CD4-positive, alpha-beta T cell (primary cell): Measurements from ENCODE around the gene TBX1. TPM values are rescaled to one million over a fixed set of nuclear protein-coding genes. Genes with fewer than 3 reads are reported as not detected.

Source experiments
- ATAC-seq: fragments of 200-7000 bp; cut with Tn5 transposase; one replicate; pipeline ENCODE4 v1.10.0; 2022; ENCODE audit warnings: mild to moderate bottlenecking; ENCODE audit not compliant: poor library complexity
- CTCF ChIA-PET: fragments of 350-600 bp; sonication (Branson Sonifier 250); formaldehyde crosslinking; loops from one replicate; lab custom pipeline; 2021; ENCODE audit warnings: antibody characterized with exemption, inconsistent platforms; lab: Charles Lee
- POLR2A ChIA-PET: fragments of 350-600 bp; sonication (Branson Sonifier 250); formaldehyde crosslinking; loops from one replicate; lab custom pipeline; 2021; ENCODE audit warnings: antibody characterized with exemption, inconsistent platforms; lab: Charles Lee
- DNase-seq, 14 experiments: peaks; one replicate each; pipeline ENCODE4 v3.0.0-alpha.2; 2013 to 2020; ENCODE audit warnings: mixed read lengths in 2 of 14
- H3K27ac ChIP-seq, 2 donors: one replicate each; pipeline versions ENCODE4 v1.5.1 to v1.7.0; 2013; ENCODE audit warnings: low read length in 2 of 2, low read depth in 1 of 2, mild to moderate bottlenecking in 1 of 2
- H3K27me3 ChIP-seq, 2 experiments: 1 replicate in 1 of 2; 2 replicates in 1 of 2; pipeline versions ENCODE4 v1.6.1 to v1.7.0; 2013; ENCODE audit warnings: low read length in 2 of 2, control low read depth in 1 of 2, mild to moderate bottlenecking in 1 of 2, moderate library complexity in 1 of 2; ENCODE audit not compliant: insufficient read depth in 2 of 2, control insufficient read depth in 1 of 2
- H3K36me3 ChIP-seq: one replicate; pipeline ENCODE4 v1.6.1; 2013; ENCODE audit warnings: low read length, control low read depth; ENCODE audit not compliant: insufficient read depth
- H3K4me1 ChIP-seq: one replicate; pipeline ENCODE4 v1.6.1; 2013; ENCODE audit warnings: low read length, control low read depth; ENCODE audit not compliant: insufficient read depth
- H3K4me3 ChIP-seq: one replicate; pipeline ENCODE4 v1.5.1; 2013; ENCODE audit warnings: mild to moderate bottlenecking, low read length, moderate library complexity
- H3K9me3 ChIP-seq, 2 experiments: 1 replicate in 1 of 2; 2 replicates in 1 of 2; pipeline versions ENCODE4 v1.6.1 to v1.7.0; 2013; ENCODE audit warnings: low read length in 2 of 2, mild to moderate bottlenecking in 2 of 2, control low read depth in 1 of 2, moderate library complexity in 1 of 2; ENCODE audit not compliant: control insufficient read depth in 1 of 2, insufficient read depth in 1 of 2
- H3K27ac Mint-ChIP-seq: one replicate; pipeline ENCODE4 v1.8.0; 2020; ENCODE audit warnings: mixed read lengths
- H3K27me3 Mint-ChIP-seq: one replicate; pipeline ENCODE4 v1.8.0; 2021; ENCODE audit warnings: mixed read lengths
- H3K36me3 Mint-ChIP-seq: one replicate; pipeline ENCODE4 v1.8.0; 2021; ENCODE audit warnings: low read depth, mixed read lengths
- H3K4me1 Mint-ChIP-seq: one replicate; pipeline ENCODE4 v1.8.0; 2021; ENCODE audit warnings: low read depth, mixed read lengths
- H3K4me3 Mint-ChIP-seq: one replicate; pipeline ENCODE4 v1.8.0; 2020; ENCODE audit warnings: mild to moderate bottlenecking, mixed read lengths
- H3K9me3 Mint-ChIP-seq: one replicate; pipeline ENCODE4 v1.8.0; 2020; ENCODE audit warnings: mixed read lengths
- intact Hi-C, 2 experiments: fragments of 100-400 bp; cut with DNase I in 1 of 2; cut with micrococcal nuclease in 1 of 2; formaldehyde crosslinking; loops; one replicate each; pipeline versions ENCODE4 v1.15.1 to v1.9.0; 2023 to 2025; cut with DNase I, micrococcal nuclease
- total RNA-seq, 174 experiments: library from RNA in 2 of 174; stranded (reverse) in 2 of 174; gene quantifications; one replicate each; pipeline ENCODE4 v1.2.3 and lab custom pipeline; 2021 to 2026
- TF ChIP-seq, protein P1 (sequence below): fragments of 200-600 bp; IDR thresholded peaks from one replicate; pipeline ENCODE4 v1.8.0; 2022; ENCODE audit warnings: antibody characterized with exemption, mild to moderate bottlenecking

The TBX1 gene
- total RNA-seq, 2 experiments from 2014 or later, result not detected

DNA sequence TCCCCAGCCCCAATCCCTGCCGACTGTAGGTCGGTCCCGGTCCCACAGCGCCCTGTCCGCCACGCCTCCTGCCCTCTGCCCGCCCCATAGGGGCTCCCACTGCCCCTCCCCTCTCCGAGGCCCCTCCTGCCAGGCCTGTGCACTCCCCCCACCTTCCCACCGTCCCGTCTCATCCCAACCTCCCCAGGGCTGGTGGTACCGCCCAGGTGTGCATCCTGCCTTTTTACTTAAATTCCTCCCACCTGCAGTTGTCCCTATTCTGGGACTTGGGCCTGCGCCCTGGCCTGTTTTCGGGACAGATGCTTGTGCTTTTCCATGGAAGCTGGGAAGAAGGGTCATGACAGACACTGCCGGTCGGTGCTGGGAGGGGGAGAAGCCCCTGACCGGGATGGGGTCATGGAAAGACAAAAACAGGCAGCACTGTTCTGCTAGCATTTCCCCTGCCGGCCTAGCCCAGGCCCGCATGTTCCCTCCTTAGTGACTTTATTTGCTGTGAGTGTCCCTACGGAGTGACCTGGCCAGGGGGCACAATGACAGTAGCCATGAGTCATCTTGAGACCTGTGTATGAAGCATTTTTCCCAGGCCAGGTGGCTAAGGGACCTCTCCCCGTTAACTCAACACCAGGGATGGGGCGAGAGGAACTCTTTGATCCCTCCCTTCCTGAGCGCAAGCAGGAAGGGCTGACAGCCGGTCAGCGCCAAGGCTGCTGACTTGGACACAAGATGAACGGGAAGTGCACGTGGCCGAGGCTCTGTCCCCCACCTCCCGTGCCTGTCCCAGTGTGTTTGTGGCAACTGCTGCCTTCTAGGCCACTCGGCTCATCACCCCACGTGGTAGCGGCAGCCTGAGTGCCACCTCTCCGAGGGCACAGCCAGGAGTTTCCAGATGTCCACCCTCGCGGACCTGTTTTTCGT is 7.1 kb downstream of the TBX1 start:
- peak overlapping the region; percentile 60 for H3K4me3 Mint-ChIP-seq

DNA sequence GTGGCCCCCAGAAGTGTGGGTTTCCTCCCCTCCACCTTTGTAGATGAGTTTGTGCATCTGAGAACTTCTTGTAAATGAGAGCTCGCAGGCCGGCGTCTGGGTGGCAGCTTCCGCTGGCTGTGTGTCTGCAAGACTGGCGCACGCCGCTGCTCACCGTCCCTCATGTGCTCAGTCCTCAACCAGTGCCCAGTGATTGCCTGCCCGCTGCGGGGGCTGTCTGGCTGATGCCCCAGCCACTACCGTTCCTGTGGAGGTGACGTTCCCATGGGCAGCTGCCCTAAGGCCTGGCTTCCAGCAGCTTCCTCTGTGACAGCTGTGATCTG is 8.8 kb downstream of the TBX1 start:
- intact Hi-C loops, result no loop called here
- CTCF ChIA-PET, result no interaction called here
- Mint-ChIP-seq H3K27ac (no peak overlapping the region), H3K9me3 (no peaks in the 10 kb centered on the region), H3K4me1 (peaks cover 13% of the 10 kb centered on the region), H3K27me3 (peaks cover 83% of the 10 kb centered on the region), H3K4me3 (no peak overlapping the region), H3K36me3 (no peaks in the 10 kb centered on the region)
- H3K27me3 ChIP-seq, result peaks cover 76 to 79% of the 10 kb centered on the region in 2 experiments
- H3K4me1 ChIP-seq, result peaks cover 22% of the 10 kb centered on the region
- TF ChIP-seq, protein P1, sequence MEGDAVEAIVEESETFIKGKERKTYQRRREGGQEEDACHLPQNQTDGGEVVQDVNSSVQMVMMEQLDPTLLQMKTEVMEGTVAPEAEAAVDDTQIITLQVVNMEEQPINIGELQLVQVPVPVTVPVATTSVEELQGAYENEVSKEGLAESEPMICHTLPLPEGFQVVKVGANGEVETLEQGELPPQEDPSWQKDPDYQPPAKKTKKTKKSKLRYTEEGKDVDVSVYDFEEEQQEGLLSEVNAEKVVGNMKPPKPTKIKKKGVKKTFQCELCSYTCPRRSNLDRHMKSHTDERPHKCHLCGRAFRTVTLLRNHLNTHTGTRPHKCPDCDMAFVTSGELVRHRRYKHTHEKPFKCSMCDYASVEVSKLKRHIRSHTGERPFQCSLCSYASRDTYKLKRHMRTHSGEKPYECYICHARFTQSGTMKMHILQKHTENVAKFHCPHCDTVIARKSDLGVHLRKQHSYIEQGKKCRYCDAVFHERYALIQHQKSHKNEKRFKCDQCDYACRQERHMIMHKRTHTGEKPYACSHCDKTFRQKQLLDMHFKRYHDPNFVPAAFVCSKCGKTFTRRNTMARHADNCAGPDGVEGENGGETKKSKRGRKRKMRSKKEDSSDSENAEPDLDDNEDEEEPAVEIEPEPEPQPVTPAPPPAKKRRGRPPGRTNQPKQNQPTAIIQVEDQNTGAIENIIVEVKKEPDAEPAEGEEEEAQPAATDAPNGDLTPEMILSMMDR, result no peak
- no peak for ATAC-seq
- H3K36me3 ChIP-seq, result no peaks in the 10 kb centered on the region
- no peak overlapping the region for H3K4me3 ChIP-seq
- POLR2A ChIA-PET, result no interaction called here
- H3K9me3 ChIP-seq, result peaks cover 0 to 41% of the 10 kb centered on the region in 2 experiments
- H3K27ac ChIP-seq, result no peak overlapping the region
- no peak for DNase-seq

More for the DNA sequence above, 7.1 kb downstream of the TBX1 start:
- Mint-ChIP-seq H3K36me3 (no peaks in the 10 kb centered on the region), H3K27ac (no peak overlapping the region), H3K9me3 (no peaks in the 10 kb centered on the region), H3K27me3 (peaks cover 82% of the 10 kb centered on the region), H3K4me1 (peaks cover 13% of the 10 kb centered on the region)
- no peak overlapping the region for H3K4me3 ChIP-seq
- intact Hi-C loops, result no loop called here
- DNase-seq, result no peak
- TF ChIP-seq, protein P1, result no peak
- peak; percentile 39 for ATAC-seq
- H3K36me3 ChIP-seq, result no peaks in the 10 kb centered on the region
- CTCF ChIA-PET, result no interaction called here
- H3K27me3 ChIP-seq, result peaks cover 79 to 80% of the 10 kb centered on the region in 2 experiments
- no peak overlapping the region for H3K27ac ChIP-seq
- peaks cover 22% of the 10 kb centered on the region for H3K4me1 ChIP-seq
- POLR2A ChIA-PET, result no interaction called here
- peaks cover 0 to 57% of the 10 kb centered on the region in 2 experiments for H3K9me3 ChIP-seq

DNA sequence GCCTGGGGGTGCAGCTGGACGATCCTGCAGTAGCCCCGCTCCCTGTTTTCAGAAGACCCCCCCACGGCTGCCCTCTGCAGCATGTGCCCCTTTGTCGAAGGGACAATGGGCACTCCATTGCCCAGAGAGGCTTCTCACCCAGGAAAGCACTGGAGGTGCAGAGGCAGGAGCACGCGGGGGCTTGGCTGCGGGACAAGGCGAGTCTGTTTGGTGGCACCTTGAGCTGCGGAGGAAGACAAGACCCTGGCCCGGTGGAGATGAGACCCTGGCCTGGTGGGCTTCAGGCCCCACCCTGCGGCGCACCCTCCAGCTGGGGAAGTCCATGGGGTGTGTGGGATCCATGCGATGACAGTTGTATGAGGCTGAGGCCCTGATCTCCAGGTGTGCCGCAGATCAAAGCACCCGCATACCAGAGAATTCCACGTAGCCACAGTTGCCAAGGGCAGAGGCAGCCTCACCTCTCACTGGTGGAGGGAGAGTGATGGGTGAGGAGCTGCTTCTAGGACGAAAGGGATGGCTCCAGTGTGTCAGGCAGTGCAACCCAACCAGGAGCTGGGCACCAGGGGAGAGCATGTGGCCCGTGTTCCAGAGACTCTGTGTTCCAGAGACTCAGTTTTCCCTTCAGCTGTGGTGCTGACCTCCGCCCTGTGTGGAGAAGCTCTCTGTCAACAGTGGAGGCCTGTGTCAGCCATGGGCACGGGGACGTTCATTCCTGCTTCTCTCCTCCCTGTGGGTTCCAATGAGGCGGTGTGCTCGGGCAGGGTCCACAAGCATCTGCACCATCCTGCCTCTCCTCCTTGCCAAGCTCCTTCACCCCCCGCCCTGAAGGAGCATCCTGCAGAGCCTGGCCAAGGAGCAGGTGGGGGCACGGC is 10.0 kb downstream of the TBX1 start:
- no peak overlapping the region for H3K4me3 Mint-ChIP-seq
- CTCF ChIA-PET, result no interaction called here
- TF ChIP-seq, protein P1, result no peak
- H3K27ac ChIP-seq, result no peak overlapping the region
- H3K9me3 Mint-ChIP-seq, result no peaks in the 10 kb centered on the region
- DNase-seq, result no peak
- H3K9me3 ChIP-seq, result peaks cover 0 to 30% of the 10 kb centered on the region in 2 experiments
- ATAC-seq, result no peak
- H3K27ac Mint-ChIP-seq, result no peak overlapping the region
- POLR2A ChIA-PET, result no interaction called here
- no peak overlapping the region for H3K4me3 ChIP-seq
- H3K27me3 Mint-ChIP-seq, result peaks cover 76% of the 10 kb centered on the region
- H3K4me1 ChIP-seq, result peaks cover 18% of the 10 kb centered on the region
- intact Hi-C loops, result no loop called here
- H3K36me3 ChIP-seq, result no peaks in the 10 kb centered on the region
- peaks cover 10% of the 10 kb centered on the region for H3K4me1 Mint-ChIP-seq
- H3K36me3 Mint-ChIP-seq, result no peaks in the 10 kb centered on the region
- H3K27me3 ChIP-seq, result peaks cover 67% of the 10 kb centered on the region in 2 experiments
